Measurements from ENCODE around the gene BCL2A1.
"Not testable (repeated sequence)": the region's sequence is repeated elsewhere in the genome, so short reads cannot be mapped to it uniquely, and the experiment has no call there.

The BCL2A1 gene

DNA sequence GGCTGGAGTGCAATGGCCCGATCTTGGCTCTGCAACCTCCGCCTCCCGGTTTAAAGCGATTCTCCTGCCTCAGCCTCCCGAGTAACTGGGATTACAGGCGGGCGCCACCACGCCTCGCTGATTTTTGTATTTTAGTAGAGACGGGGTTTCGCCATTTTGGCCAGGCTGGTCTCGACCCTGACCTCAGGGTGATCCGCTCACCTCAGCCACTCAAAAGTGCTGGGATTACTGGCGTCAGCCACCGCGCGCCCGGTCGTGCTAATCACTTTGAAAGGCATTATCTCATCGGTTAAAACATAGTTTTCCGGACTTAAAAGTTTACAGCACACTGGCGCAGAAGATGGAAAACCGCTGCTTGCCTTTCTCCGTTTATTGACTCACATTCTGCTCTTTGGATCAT lies 46.6 kb downstream of the BCL2A1 start:
- peak in 1 of 56 donors; percentile 13 for DNase-seq

DNA sequence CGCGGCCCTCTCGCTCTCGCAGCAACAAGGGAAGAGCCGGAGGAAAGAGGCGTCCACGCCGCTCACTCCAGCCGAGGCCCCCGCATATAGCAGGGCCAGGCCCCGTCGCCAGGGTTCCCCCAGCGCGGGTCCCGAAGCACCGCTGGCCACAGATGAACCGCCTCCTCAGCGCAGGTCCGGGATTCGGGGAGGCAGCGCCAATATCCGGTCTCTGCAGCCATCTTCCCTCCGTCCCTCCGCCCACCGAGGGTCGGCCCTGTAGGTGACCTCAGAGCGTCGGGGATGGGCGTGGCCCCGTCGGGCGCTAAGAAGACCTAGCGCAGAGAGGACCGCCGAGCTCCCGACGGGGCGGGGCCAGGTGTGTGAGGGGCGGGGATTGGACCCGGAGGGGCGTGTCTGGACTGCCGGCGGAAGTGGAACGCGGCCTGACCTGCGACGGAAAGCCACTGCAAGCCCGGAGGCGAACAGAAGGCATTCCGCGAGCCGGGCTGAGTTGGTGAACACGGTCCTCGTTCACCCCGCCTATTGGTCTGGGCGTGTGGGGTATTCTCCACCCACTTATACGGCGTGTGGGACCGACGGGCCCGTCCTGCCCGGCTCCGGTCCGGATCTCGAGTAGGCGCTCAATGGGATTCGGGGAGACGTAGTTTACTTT lies 47.4 kb downstream of the BCL2A1 start:
- DNase-seq, result peak; percentile 33 to 91 (median 73)

GRCh38 chr15:79923079-79923514 lies 47.9 kb downstream of the BCL2A1 start:
- DNase-seq, result peak in 45 of 56 donors; percentile 7 to 78 (median 48)

GRCh38 chr15:79922512-79923078 lies 48.4 kb downstream of the BCL2A1 start:
- DNase-seq, result peak in 2 of 56 donors; percentile 16 to 48

GRCh38 chr15:79919749-79920511 lies 51.1 kb downstream of the BCL2A1 start:
- no peak for DNase-seq

DNA sequence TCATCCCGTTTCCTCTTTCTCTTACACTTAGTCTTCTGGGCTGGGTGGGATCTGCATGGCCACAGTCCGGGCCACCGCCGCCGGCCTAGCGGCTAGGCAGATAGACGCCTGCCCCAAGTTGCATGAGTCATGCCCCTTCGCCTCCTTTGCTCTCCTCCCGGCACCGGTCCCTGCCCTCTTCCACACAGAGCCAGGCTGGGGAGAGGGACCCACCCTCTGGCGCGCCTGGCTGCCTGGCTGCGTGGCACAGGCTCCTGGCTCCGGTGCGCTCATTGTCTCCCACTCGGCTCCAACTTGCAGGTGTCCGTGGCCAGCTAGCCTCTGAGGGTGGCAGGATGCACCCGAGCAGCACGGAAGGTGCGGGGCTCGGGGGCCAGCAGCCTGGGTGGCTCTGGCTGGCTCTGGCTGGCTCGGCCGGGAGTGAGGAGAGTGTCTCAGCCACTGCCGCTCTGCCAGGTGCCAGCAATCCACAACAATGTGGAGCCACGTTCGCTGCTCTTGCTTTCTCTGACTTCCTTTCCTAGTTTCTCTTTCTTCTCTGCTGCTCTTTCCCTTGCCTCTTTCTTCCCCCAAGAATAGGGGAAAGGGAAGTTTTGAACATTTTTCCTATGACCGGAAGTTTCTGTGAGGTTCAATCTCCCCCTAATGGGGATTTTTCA lies 51.8 kb downstream of the BCL2A1 start:
- DNase-seq, result no peak

DNA sequence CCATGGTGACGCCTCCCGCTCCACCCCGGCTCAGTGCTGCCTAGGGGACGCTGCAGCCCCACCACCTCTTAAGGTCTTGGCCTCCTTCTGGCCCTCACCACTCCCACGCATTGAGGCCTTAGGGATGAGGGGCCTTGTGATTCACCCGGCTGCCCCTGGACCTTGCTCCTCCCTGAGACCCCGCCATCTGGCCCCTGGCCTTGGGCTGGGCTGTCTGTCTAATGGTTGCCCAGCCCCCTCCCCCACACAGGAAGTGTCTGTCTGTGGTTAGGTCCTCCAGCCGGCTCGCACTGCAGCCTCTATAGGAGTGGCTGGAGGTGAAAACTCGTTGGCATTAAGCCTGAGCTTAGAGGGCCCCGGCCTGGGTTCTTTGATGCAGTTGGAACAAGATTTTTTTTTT lies 52.7 kb downstream of the BCL2A1 start:
- no peak for DNase-seq

DNA sequence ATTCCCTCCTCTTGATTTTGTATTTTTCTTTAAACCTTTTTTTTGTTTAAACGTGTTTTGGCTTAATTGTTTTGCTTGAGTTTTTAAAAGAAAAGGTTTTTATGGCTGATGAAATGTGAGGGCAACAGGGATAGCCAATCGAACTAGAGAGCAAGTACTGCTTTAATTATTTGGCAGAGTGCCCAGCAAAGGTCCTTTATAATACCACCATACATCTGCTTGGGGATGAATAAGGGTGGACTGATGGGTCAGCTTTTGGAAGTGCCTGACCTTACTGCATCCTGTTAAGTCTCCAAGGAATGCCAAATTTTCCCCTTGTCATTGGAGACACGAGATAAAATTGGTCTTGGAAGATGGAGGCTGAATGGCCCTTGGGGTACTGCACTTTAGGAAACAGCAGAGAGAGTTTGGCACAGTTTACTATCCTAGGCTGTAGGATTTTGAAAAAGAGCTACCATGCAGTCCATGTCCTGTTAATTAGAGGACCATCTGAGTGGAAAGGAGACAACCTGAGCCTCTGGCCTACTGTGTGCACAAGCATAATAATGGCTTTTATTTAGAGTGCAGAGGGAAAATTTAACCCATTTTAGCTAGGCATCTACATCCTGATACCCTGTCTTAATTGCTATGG lies 54.4 kb downstream of the BCL2A1 start:
- DNase-seq, result no peak

DNA sequence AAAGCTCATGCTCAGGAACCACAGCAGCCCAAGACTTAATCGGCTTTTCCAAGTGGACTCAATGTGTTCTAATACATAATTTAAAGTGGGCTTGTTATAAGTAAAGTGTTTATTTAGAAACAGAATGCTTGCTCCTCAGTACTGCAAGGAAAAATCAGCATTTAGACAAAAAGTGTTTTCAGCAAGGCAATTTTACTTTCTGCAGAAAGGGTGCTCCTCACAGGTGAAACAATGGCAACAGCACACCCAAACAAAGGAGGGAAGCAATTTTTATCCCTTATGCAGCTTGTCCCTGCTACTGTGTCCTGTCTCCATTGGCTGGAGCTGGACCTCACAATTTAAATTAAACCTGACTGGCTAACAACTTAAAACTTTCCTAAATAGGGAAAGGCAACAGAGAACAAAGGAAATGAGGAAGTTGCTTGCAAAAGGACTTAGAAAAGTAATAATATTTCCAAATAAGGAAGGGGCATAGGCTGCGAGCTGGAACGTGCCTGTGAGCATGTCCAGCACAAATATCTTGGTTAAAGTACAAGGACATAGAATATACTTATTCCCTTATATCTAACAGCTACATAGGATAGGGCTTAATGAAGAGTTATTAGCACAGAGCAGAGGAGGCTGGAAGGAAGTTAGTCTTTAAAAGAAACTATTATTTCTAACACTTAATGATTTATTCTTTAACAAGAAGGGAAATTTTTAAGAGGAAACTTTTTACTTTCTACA lies 55.1 kb downstream of the BCL2A1 start:
- not testable (repeated sequence) for DNase-seq

- DNase-seq, result no peak
These were observed 56.3 kb downstream of the BCL2A1 start for GRCh38 chr15:79914728-79915127.

All from nucleus accumbens (tissue), 56 donors.